Tibial nerve (tissue), 3 donors: ENCODE data around the gene TENM4.

Source experiments
- POLR2A ChIP-seq, 2 donors: fragments of 450-650 bp; IDR thresholded peaks; one replicate each; pipeline ENCODE4 v1.6.1; 2017; ENCODE audit warnings: antibody characterized with exemption in 2 of 2, mild to moderate bottlenecking in 2 of 2, moderate library complexity in 2 of 2
- TF ChIP-seq, protein P1 (sequence below), 5 experiments: fragments of 200-600 bp in 3 of 5; fragments of 450-650 bp in 2 of 5; sonication (generic) in 3 of 5; IDR thresholded peaks; one replicate each; pipeline ENCODE4 v1.5.1; 2016 to 2019; ENCODE audit warnings: antibody characterized with exemption in 5 of 5, mild to moderate bottlenecking in 3 of 5, moderate library complexity in 2 of 5

DNA sequence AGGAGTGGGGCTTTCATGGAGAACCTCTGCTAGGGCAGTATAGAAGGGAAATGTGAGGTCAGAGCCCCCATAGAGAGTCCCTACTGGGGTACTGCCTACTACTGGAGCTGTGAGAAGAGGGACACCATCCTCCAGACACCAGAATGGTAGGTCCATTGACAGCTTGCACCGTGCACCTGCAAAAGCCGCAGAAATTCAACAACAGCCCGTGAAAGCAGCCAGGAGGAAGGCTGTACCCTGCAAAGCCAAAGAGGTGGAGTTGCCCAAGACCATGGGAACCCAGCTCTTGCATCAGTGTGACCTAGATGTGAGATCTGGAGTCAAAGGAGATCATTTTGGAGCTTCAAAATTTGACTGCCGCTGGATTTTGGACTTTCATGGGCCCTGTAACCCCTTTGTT lies 245.6 kb downstream of the TENM4 start:
- no peak for TF ChIP-seq POLR2A (IDR thresholded peaks at IDR 0.05)
- TF ChIP-seq, protein P1, sequence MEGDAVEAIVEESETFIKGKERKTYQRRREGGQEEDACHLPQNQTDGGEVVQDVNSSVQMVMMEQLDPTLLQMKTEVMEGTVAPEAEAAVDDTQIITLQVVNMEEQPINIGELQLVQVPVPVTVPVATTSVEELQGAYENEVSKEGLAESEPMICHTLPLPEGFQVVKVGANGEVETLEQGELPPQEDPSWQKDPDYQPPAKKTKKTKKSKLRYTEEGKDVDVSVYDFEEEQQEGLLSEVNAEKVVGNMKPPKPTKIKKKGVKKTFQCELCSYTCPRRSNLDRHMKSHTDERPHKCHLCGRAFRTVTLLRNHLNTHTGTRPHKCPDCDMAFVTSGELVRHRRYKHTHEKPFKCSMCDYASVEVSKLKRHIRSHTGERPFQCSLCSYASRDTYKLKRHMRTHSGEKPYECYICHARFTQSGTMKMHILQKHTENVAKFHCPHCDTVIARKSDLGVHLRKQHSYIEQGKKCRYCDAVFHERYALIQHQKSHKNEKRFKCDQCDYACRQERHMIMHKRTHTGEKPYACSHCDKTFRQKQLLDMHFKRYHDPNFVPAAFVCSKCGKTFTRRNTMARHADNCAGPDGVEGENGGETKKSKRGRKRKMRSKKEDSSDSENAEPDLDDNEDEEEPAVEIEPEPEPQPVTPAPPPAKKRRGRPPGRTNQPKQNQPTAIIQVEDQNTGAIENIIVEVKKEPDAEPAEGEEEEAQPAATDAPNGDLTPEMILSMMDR (IDR thresholded peaks at IDR 0.05) = no peak
